Smooth muscle cell (in vitro differentiated cells): ENCODE measurements around the gene PDE6A. TPM values are rescaled to one million over a fixed set of nuclear protein-coding genes. Genes with fewer than 3 reads are reported as not detected.

Source experiments
- DNase-seq: peaks from one replicate; lab custom pipeline; 2025; ENCODE audit not compliant: unreplicated experiment; lab: John Stamatoyannopoulos, UW
- H2AFZ ChIP-seq: fragments of 200-600 bp; sonication (generic); 2 replicates; pipeline ENCODE4 v1.6.0; 2016; ENCODE audit warnings: antibody characterized with exemption, low read depth, mild to moderate bottlenecking
- H3F3A ChIP-seq: fragments of 200-600 bp; sonication (generic); 2 replicates; pipeline ENCODE4 v1.6.0; 2017; ENCODE audit warnings: antibody characterized with exemption, low read depth
- H3K27ac ChIP-seq: fragments of 200-600 bp; sonication (generic); 2 replicates; pipeline ENCODE4 v1.5.1; 2016; ENCODE audit warnings: low read depth, mild to moderate bottlenecking
- H3K27me3 ChIP-seq: fragments of 200-600 bp; sonication (generic); 2 replicates; pipeline ENCODE4 v1.6.1; 2016; ENCODE audit warnings: low read depth, mild to moderate bottlenecking
- H3K36me3 ChIP-seq: fragments of 200-600 bp; sonication (generic); 2 replicates; pipeline ENCODE4 v1.5.1; 2016; ENCODE audit warnings: low read depth
- H3K4me1 ChIP-seq: fragments of 200-600 bp; sonication (generic); 2 replicates; pipeline ENCODE4 v1.5.1; 2016; ENCODE audit warnings: low read depth
- H3K4me2 ChIP-seq: fragments of 200-600 bp; sonication (generic); 2 replicates; pipeline ENCODE4 v1.6.0; 2016; ENCODE audit warnings: mild to moderate bottlenecking
- H3K4me3 ChIP-seq: fragments of 200-600 bp; sonication (generic); 2 replicates; pipeline ENCODE4 v1.5.1; 2016; ENCODE audit warnings: mild to moderate bottlenecking
- H3K79me2 ChIP-seq: fragments of 200-600 bp; sonication (generic); 2 replicates; pipeline ENCODE4 v1.6.0; 2016; ENCODE audit warnings: low read depth, mild to moderate bottlenecking
- H3K9ac ChIP-seq: fragments of 200-600 bp; sonication (generic); 2 replicates; pipeline ENCODE4 v1.6.0; 2016; ENCODE audit warnings: low read depth
- H3K9me3 ChIP-seq: fragments of 200-600 bp; sonication (generic); replicated peaks from 2 replicates; pipeline ENCODE4 v1.5.1; 2016; ENCODE audit warnings: low read depth
- H4K20me1 ChIP-seq: fragments of 200-600 bp; sonication (generic); 2 replicates; pipeline ENCODE4 v1.6.0; 2016; ENCODE audit warnings: low read depth
- CTCF ChIP-seq: fragments of 200-600 bp; sonication (generic); IDR thresholded peaks from 2 replicates; pipeline ENCODE4 v1.5.1; 2017; ENCODE audit warnings: borderline replicate concordance, mild to moderate bottlenecking, antibody characterized with exemption; ENCODE audit not compliant: insufficient read depth, poor library complexity, severe bottlenecking
- WGBS: methylation state at CpG from one replicate; pipeline ENCODE4 v1.1.7; 2016; ENCODE audit warnings: low lambda C conversion rate; 5-methylcytosine and 5-hydroxymethylcytosine counted together
- polyA plus RNA-seq: library from polyadenylated mRNA; unstranded; fragments of >200 nt; fragmentation: Nextera tagmentation; extraction: Ambion mirVana; gene quantifications from 2 replicates; pipeline ENCODE4 v1.2.1, GENCODE V29; 2016
- total RNA-seq: library from RNA; depleted of rRNA; stranded (reverse); fragments of >200 nt; gene quantifications from 2 replicates; pipeline ENCODE4 v1.2.3, GENCODE V29; 2014

The PDE6A gene
- total and polyA plus RNA-seq, 2 experiments from 2014 or later: 0.05 TPM; not detected in 1

GRCh38 chr5:149820536-149821510 lies 123.8 kb downstream of the PDE6A start:
- H3K4me1 ChIP-seq: no peaks in the 10 kb centered on the region
- no peak overlapping the region for H3K4me3 ChIP-seq
- no peak for DNase-seq
- H3F3A ChIP-seq: no peaks in the 10 kb centered on the region
- WGBS: 70% methylated on average over 17 of the region's 17 CpGs
- no peak for TF ChIP-seq CTCF
- no peaks in the 10 kb centered on the region for H3K27me3 ChIP-seq
- no peak overlapping the region for H3K27ac ChIP-seq
- H2AFZ ChIP-seq: peak overlapping the region; percentile 29
- no peaks in the 10 kb centered on the region for H3K79me2 ChIP-seq
- H3K36me3 ChIP-seq: no peaks in the 10 kb centered on the region
- H3K4me2 ChIP-seq: no peak overlapping the region
- H4K20me1 ChIP-seq: no peaks in the 10 kb centered on the region
- no peaks in the 10 kb centered on the region for H3K9me3 ChIP-seq
- no peak overlapping the region for H3K9ac ChIP-seq

- no peak overlapping the region for H3K9ac ChIP-seq
- 96% methylated on average over 2 of the region's 2 CpGs for whole genome bisulfite sequencing
- no peaks in the 10 kb centered on the region for H4K20me1 ChIP-seq
These were observed 124.6 kb downstream of the PDE6A start for GRCh38 chr5:149820012-149820411.

GRCh38 chr5:149818116-149818515 lies 126.5 kb downstream of the PDE6A start:
- DNase-seq: no peak

More at GRCh38 chr5:149820012-149820411, 124.6 kb downstream of the PDE6A start:
- no peaks in the 10 kb centered on the region for H3F3A ChIP-seq
- no peaks in the 10 kb centered on the region for H3K9me3 ChIP-seq
- H3K4me1 ChIP-seq: no peaks in the 10 kb centered on the region
- DNase-seq: no peak
- no peak for TF ChIP-seq CTCF
- H2AFZ ChIP-seq: no peak overlapping the region
- H3K27ac ChIP-seq: no peak overlapping the region
- H3K4me2 ChIP-seq: no peak overlapping the region
- H3K4me3 ChIP-seq: no peak overlapping the region
- H3K27me3 ChIP-seq: no peaks in the 10 kb centered on the region
- no peaks in the 10 kb centered on the region for H3K79me2 ChIP-seq
- no peaks in the 10 kb centered on the region for H3K36me3 ChIP-seq

More at GRCh38 chr5:149818116-149818515, 126.5 kb downstream of the PDE6A start:
- Histone ChIP-seq H3K79me2 (no peaks in the 10 kb centered on the region), H3F3A (no peaks in the 10 kb centered on the region), H3K27ac (no peak overlapping the region), H4K20me1 (no peaks in the 10 kb centered on the region), H3K36me3 (no peaks in the 10 kb centered on the region), H3K4me3 (no peak overlapping the region), H3K27me3 (no peaks in the 10 kb centered on the region), H3K9me3 (no peaks in the 10 kb centered on the region), H3K4me1 (no peaks in the 10 kb centered on the region), H2AFZ (no peak overlapping the region), H3K9ac (no peak overlapping the region), H3K4me2 (no peak overlapping the region)
- TF ChIP-seq CTCF: no peak
- WGBS: 91% methylated on average over 4 of the region's 4 CpGs
